Type B pancreatic cell (in vitro differentiated cells): ENCODE results near the gene MIP. TPM values are rescaled to one million over a fixed set of nuclear protein-coding genes. Genes with fewer than 3 reads are reported as not detected.
"Not testable (repeated sequence)": the region's sequence is repeated elsewhere in the genome, so short reads cannot be mapped to it uniquely, and the experiment has no call there.

ENCODE experiments used
- DNase-seq: peaks from one replicate; pipeline ENCODE4 v3.0.0; 2021; ENCODE audit warnings: mixed read lengths; ENCODE audit not compliant: unreplicated experiment; ENCODE audit errors: extremely low spot score
- H3K27ac Mint-ChIP-seq: 2 replicates; pipeline ENCODE4 v1.8.0; 2021; ENCODE audit warnings: mild to moderate bottlenecking, mixed read lengths
- H3K27me3 Mint-ChIP-seq: 2 replicates; pipeline ENCODE4 v1.8.0; 2021; ENCODE audit warnings: mixed read lengths
- H3K36me3 Mint-ChIP-seq: 2 replicates; pipeline ENCODE4 v1.8.0; 2021; ENCODE audit warnings: mixed read lengths
- H3K4me1 Mint-ChIP-seq: one replicate; pipeline ENCODE4 v1.8.0; 2021; ENCODE audit warnings: mixed read lengths; ENCODE audit not compliant: unreplicated experiment
- H3K4me3 Mint-ChIP-seq: 2 replicates; pipeline ENCODE4 v1.8.0; 2021; ENCODE audit warnings: mild to moderate bottlenecking, mixed read lengths
- H3K9me3 Mint-ChIP-seq: 2 replicates; pipeline ENCODE4 v1.8.0; 2021; ENCODE audit warnings: mixed read lengths
- CTCF ChIP-seq: fragments of 200-600 bp; sonication (generic); conservative IDR thresholded peaks from 2 replicates; pipeline ENCODE4 v1.5.0; 2021; ENCODE audit warnings: antibody characterized with exemption, mild to moderate bottlenecking
- long read RNA-seq: library from polyadenylated mRNA; unstranded; transcript quantifications from one replicate; pipeline ENCODE4 v2.0.0, GENCODE V29; 2020
- total RNA-seq: library from RNA; stranded (reverse); gene quantifications from 2 replicates; pipeline ENCODE4 v1.2.1, GENCODE V29; 2021; ENCODE audit warnings: low replicate concordance

MIP gene
- total RNA-seq, result not detected in 2 replicates
- long read RNA-seq, result 0 reads

- Mint-ChIP-seq H3K9me3 (no peaks in the 10 kb centered on the region), H3K27me3 (no peaks in the 10 kb centered on the region), H3K36me3 (no peaks in the 10 kb centered on the region), H3K4me1 (peaks cover 10% of the 10 kb centered on the region), H3K4me3 (no peak within 1 kb of the TSS), H3K27ac (no peak within 1 kb of the TSS)
- DNase-seq, result no peak
- TF ChIP-seq CTCF, result no peak
These were observed at the start of gene MIP for GRCh38 chr12:56454557-56454956. TSS of gene MIP (minus strand) at chr12:56454657. CDS start at chr12:56454613, 44 bp downstream.

DNA sequence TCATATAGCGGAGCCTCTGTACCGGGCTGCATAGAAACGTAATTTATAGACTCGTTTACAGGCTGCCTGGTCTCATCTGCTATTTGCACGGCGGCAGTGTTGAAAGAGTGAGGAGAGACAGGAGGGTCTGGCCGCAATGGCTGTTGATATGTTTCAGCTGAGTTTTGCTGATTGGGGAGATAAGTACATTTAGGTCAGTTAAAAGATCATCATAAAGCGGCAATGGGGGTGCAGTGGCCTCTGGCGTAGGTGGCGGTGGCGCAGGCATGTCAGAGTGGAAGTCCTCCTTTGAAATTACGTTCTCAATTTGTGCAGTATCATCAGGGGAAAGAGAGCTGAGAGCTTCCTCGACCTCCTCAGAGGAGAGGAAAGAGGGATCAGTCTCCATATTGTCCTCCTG, 45.4 kb upstream of the MIP start:
- H3K4me1 Mint-ChIP-seq, result peaks cover 16% of the 10 kb centered on the region
- not testable (repeated sequence) for H3K27ac Mint-ChIP-seq, H3K36me3 Mint-ChIP-seq, H3K4me3 Mint-ChIP-seq, DNase-seq, H3K9me3 Mint-ChIP-seq
- peaks cover 42% of the 10 kb centered on the region for H3K27me3 Mint-ChIP-seq

- Mint-ChIP-seq H3K27me3 (peaks cover 42% of the 10 kb centered on the region), H3K4me1 (peaks cover 16% of the 10 kb centered on the region)
- not testable (repeated sequence) for H3K27ac Mint-ChIP-seq, H3K36me3 Mint-ChIP-seq, DNase-seq, H3K9me3 Mint-ChIP-seq, H3K4me3 Mint-ChIP-seq
These were observed 45.0 kb upstream of the MIP start for GRCh38 chr12:56499452-56499851.

- H3K36me3 Mint-ChIP-seq, DNase-seq, H3K4me3 Mint-ChIP-seq, H3K27ac Mint-ChIP-seq, H3K9me3 Mint-ChIP-seq: not testable (repeated sequence)
- Mint-ChIP-seq H3K4me1 (peaks cover 16% of the 10 kb centered on the region), H3K27me3 (peaks cover 42% of the 10 kb centered on the region)
These were observed 43.9 kb upstream of the MIP start for GRCh38 chr12:56498126-56498902.

- H3K4me3 Mint-ChIP-seq, H3K27ac Mint-ChIP-seq, H3K9me3 Mint-ChIP-seq, H3K36me3 Mint-ChIP-seq, DNase-seq: not testable (repeated sequence)
- Mint-ChIP-seq H3K27me3 (peaks cover 50% of the 10 kb centered on the region), H3K4me1 (peaks cover 16% of the 10 kb centered on the region)
- TF ChIP-seq CTCF, result peak; percentile 64
These were observed 42.2 kb upstream of the MIP start for GRCh38 chr12:56496704-56497103.

GRCh38 chr12:56494481-56494880, 40.0 kb upstream of the MIP start:
- H3K4me1 Mint-ChIP-seq, result peaks cover 12% of the 10 kb centered on the region
- not testable (repeated sequence) for H3K36me3 Mint-ChIP-seq, H3K9me3 Mint-ChIP-seq, H3K4me3 Mint-ChIP-seq, H3K27ac Mint-ChIP-seq, DNase-seq
- peaks cover 53% of the 10 kb centered on the region for H3K27me3 Mint-ChIP-seq

GRCh38 chr12:56494106-56494415, 39.6 kb upstream of the MIP start:
- not testable (repeated sequence) for H3K4me3 Mint-ChIP-seq, DNase-seq, H3K27ac Mint-ChIP-seq, H3K36me3 Mint-ChIP-seq, H3K9me3 Mint-ChIP-seq
- H3K4me1 Mint-ChIP-seq, result peaks cover 12% of the 10 kb centered on the region
- peaks cover 53% of the 10 kb centered on the region for H3K27me3 Mint-ChIP-seq

DNA sequence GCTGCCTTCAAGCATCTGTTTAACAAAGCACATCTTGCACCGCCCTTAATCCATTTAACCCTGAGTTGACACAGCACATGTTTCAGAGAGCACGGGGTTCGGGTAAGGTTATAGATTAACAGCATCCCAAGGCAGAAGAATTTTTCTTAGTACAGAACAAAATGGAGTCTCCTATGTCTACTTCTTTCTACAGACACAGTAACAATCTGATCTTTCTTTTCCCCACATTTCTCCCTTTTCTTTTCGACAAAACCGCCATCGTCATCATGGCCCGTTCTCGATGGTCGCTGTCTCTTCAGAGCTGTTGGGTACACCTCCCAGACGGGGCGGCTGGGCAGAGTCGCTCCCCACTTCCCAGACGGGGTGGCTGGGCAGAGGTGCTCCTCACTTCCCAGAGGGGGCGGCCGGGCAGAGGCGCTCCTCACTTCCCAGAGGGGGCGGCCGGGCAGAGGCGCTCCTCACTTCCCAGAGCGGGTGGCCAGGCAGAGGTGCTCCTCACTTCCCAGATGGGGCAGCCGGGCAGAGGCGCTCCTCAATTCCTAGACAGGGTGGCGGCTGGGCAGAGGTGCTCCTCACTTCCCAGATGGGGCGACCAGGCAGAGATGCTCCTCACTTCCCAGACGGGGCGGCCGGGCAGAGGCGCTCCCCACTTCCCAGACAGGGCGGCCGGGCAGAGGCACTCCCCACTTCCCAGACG, 39.1 kb upstream of the MIP start:
- not testable (repeated sequence) for H3K36me3 Mint-ChIP-seq, H3K27ac Mint-ChIP-seq, H3K9me3 Mint-ChIP-seq, H3K4me3 Mint-ChIP-seq, H3K4me1 Mint-ChIP-seq, DNase-seq
- H3K27me3 Mint-ChIP-seq, result peaks cover 53% of the 10 kb centered on the region
